Muscle layer of colon (tissue), 2 donors: ENCODE data around the gene ERGIC1.
A peak's percentile ranks its signal among the peaks of the same experiment; 100 is the strongest.
"Not testable (repeated sequence)": the region's sequence is repeated elsewhere in the genome, so short reads cannot be mapped to it uniquely, and the experiment has no call there.

Experiments used
- H3K27ac ChIP-seq: one replicate; pipeline ENCODE4 v1.7.0; 2013; ENCODE audit warnings: low read depth, mild to moderate bottlenecking, low read length, moderate library complexity
- H3K27me3 ChIP-seq, 2 donors: one replicate each; pipeline ENCODE4 v1.7.0; 2013; ENCODE audit warnings: low read length in 2 of 2, mild to moderate bottlenecking in 2 of 2; ENCODE audit not compliant: insufficient read depth in 2 of 2, control insufficient read depth in 1 of 2
- H3K36me3 ChIP-seq: one replicate; pipeline ENCODE4 v1.7.0; 2013; ENCODE audit warnings: mild to moderate bottlenecking, low read length; ENCODE audit not compliant: insufficient read depth
- H3K4me1 ChIP-seq: one replicate; pipeline ENCODE4 v1.7.0; 2013; ENCODE audit warnings: mild to moderate bottlenecking, low read length; ENCODE audit not compliant: insufficient read depth
- H3K4me3 ChIP-seq, 2 donors: one replicate each; pipeline ENCODE4 v1.7.0; 2013; ENCODE audit warnings: low read length in 2 of 2, low read depth in 1 of 2, mild to moderate bottlenecking in 1 of 2, moderate library complexity in 1 of 2
- H3K9ac ChIP-seq: one replicate; pipeline ENCODE4 v1.7.0; 2013; ENCODE audit warnings: low read length
- H3K9me3 ChIP-seq: one replicate; pipeline ENCODE4 v1.7.0; 2013; ENCODE audit warnings: mild to moderate bottlenecking, low read length
- donor health status: abdominal sarcoma.
- donor health status: Adenocarcinoma of cecum.

The ERGIC1 gene

GRCh38 chr5:172894767-172895388 is 60.8 kb downstream of the ERGIC1 start:
- Histone ChIP-seq H3K9me3 (no peaks in the 10 kb centered on the region), H3K36me3 (peaks cover 20% of the 10 kb centered on the region), H3K27me3 (no peaks in the 10 kb centered on the region), H3K9ac (no peak overlapping the region), H3K4me3 (no peak overlapping the region), H3K4me1 (peaks cover 47% of the 10 kb centered on the region), H3K27ac (peak overlapping the region; percentile 70)

GRCh38 chr5:172895549-172895948 is 61.5 kb downstream of the ERGIC1 start:
- Histone ChIP-seq H3K27ac (peak overlapping the region; percentile 70), H3K36me3 (peaks cover 14% of the 10 kb centered on the region), H3K27me3 (no peaks in the 10 kb centered on the region), H3K4me3 (no peak overlapping the region), H3K4me1 (peaks cover 47% of the 10 kb centered on the region), H3K9ac (no peak overlapping the region), H3K9me3 (no peaks in the 10 kb centered on the region)

- Histone ChIP-seq H3K36me3 (peaks cover 10% of the 10 kb centered on the region), H3K27ac (peak overlapping the region; percentile 92), H3K9me3 (no peaks in the 10 kb centered on the region), H3K4me1 (peaks cover 46% of the 10 kb centered on the region), H3K27me3 (no peaks in the 10 kb centered on the region), H3K9ac (peak overlapping the region; percentile 40), H3K4me3 (no peak overlapping the region)
These were observed 62.4 kb downstream of the ERGIC1 start for GRCh38 chr5:172896465-172896864.

GRCh38 chr5:172897067-172897466 is 63.0 kb downstream of the ERGIC1 start:
- H3K36me3 ChIP-seq, H3K27me3 ChIP-seq, H3K9me3 ChIP-seq, H3K4me3 ChIP-seq: not testable (repeated sequence)
- H3K27ac ChIP-seq = peak overlapping the region; percentile 92
- H3K9ac ChIP-seq = peak overlapping the region; percentile 40
- peaks cover 46% of the 10 kb centered on the region for H3K4me1 ChIP-seq

- Histone ChIP-seq H3K9me3 (no peaks in the 10 kb centered on the region), H3K9ac (peak overlapping the region; percentile 40), H3K27me3 (no peaks in the 10 kb centered on the region), H3K27ac (peak overlapping the region; percentile 92), H3K4me3 (no peak overlapping the region), H3K4me1 (peaks cover 46% of the 10 kb centered on the region), H3K36me3 (peaks cover 10% of the 10 kb centered on the region)
These were observed 63.6 kb downstream of the ERGIC1 start for GRCh38 chr5:172897481-172898217.

GRCh38 chr5:172898218-172898842 is 64.3 kb downstream of the ERGIC1 start:
- H3K36me3 ChIP-seq = peaks cover 10% of the 10 kb centered on the region

GRCh38 chr5:172898843-172899369 is 64.9 kb downstream of the ERGIC1 start:
- Histone ChIP-seq H3K9ac (peak overlapping the region; percentile 40), H3K4me1 (peaks cover 52% of the 10 kb centered on the region), H3K27ac (peak overlapping the region; percentile 92), H3K9me3 (no peaks in the 10 kb centered on the region), H3K27me3 (no peaks in the 10 kb centered on the region), H3K4me3 (no peak overlapping the region), H3K36me3 (peaks cover 10% of the 10 kb centered on the region)

More at GRCh38 chr5:172898218-172898842, 64.3 kb downstream of the ERGIC1 start:
- H3K9me3 ChIP-seq = no peaks in the 10 kb centered on the region
- H3K4me1 ChIP-seq = peaks cover 46% of the 10 kb centered on the region
- H3K9ac ChIP-seq = peak overlapping the region; percentile 40
- no peaks in the 10 kb centered on the region for H3K27me3 ChIP-seq
- H3K4me3 ChIP-seq = no peak overlapping the region
- peak overlapping the region; percentile 92 for H3K27ac ChIP-seq

- Histone ChIP-seq H3K9me3 (no peaks in the 10 kb centered on the region), H3K27me3 (no peaks in the 10 kb centered on the region), H3K36me3 (peaks cover 10% of the 10 kb centered on the region), H3K4me3 (no peak overlapping the region), H3K9ac (no peak overlapping the region), H3K4me1 (peaks cover 57% of the 10 kb centered on the region), H3K27ac (peak overlapping the region; percentile 94)
These were observed 65.4 kb downstream of the ERGIC1 start for GRCh38 chr5:172899436-172899835.

- H3K9ac ChIP-seq = peak overlapping the region; percentile 39
- no peak overlapping the region for H3K4me3 ChIP-seq
- H3K27me3 ChIP-seq = no peaks in the 10 kb centered on the region
- peak overlapping the region; percentile 94 for H3K27ac ChIP-seq
- H3K9me3 ChIP-seq = no peaks in the 10 kb centered on the region
- H3K4me1 ChIP-seq = peaks cover 74% of the 10 kb centered on the region
- peaks cover 10% of the 10 kb centered on the region for H3K36me3 ChIP-seq
These were observed 67.1 kb downstream of the ERGIC1 start for GRCh38 chr5:172901012-172901780.

GRCh38 chr5:172901788-172902496 is 67.9 kb downstream of the ERGIC1 start:
- H3K4me1 ChIP-seq = peaks cover 76% of the 10 kb centered on the region
- H3K36me3 ChIP-seq = peaks cover 10% of the 10 kb centered on the region
- H3K4me3 ChIP-seq = no peak overlapping the region
- H3K27me3 ChIP-seq = no peaks in the 10 kb centered on the region
- peak overlapping the region; percentile 39 for H3K9ac ChIP-seq
- peak overlapping the region; percentile 94 for H3K27ac ChIP-seq
- no peaks in the 10 kb centered on the region for H3K9me3 ChIP-seq
